GM21381 (cell line): Measurements from ENCODE around the gene PPWD1.
A peak's percentile ranks its signal among the peaks of the same experiment; 100 is the strongest.

ENCODE experiments used
- ATAC-seq: cut with Tn5 transposase; IDR thresholded peaks from one replicate; pipeline ENCODE4 v1.9.1; 2021; ENCODE audit warnings: mild to moderate bottlenecking, moderate library complexity; ENCODE audit not compliant: unreplicated experiment

PPWD1 gene

GRCh38 chr5:65623482-65623881 is 60.4 kb downstream of the PPWD1 start:
- ATAC-seq = no peak

DNA sequence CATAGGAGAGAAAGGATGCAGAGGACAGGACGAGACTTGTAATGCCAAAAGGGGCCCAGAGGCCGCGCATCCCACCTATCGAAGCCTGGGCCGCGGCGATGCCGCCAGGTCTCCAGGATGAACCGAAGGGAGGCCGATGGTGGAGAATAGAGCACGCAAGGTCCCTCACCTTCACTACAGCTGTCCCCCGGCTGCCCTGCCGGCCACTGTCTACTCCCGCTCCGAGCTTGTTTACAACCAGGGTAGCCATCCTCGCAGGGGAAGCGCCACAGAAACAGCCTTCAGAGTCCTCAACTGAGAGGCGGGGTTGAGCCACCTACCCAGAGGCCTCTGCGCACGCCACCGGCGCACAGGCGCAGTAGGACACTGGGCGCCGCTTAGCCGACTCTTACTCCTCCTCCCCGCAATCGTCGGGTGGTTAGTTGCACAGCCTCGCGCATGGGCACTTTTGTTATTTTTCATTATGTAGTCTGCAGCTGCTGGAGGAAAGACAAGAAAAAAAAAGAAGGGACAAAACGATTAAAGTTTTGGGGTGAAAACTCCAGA is 61.0 kb downstream of the PPWD1 start, which contains the start of gene TRIM23:
Gene TRIM23 (minus strand): TSS at position 309 of the 546 bp plus-strand sequence. CDS start 59 bp downstream, at position 250.
- ATAC-seq = peak; percentile 93

DNA sequence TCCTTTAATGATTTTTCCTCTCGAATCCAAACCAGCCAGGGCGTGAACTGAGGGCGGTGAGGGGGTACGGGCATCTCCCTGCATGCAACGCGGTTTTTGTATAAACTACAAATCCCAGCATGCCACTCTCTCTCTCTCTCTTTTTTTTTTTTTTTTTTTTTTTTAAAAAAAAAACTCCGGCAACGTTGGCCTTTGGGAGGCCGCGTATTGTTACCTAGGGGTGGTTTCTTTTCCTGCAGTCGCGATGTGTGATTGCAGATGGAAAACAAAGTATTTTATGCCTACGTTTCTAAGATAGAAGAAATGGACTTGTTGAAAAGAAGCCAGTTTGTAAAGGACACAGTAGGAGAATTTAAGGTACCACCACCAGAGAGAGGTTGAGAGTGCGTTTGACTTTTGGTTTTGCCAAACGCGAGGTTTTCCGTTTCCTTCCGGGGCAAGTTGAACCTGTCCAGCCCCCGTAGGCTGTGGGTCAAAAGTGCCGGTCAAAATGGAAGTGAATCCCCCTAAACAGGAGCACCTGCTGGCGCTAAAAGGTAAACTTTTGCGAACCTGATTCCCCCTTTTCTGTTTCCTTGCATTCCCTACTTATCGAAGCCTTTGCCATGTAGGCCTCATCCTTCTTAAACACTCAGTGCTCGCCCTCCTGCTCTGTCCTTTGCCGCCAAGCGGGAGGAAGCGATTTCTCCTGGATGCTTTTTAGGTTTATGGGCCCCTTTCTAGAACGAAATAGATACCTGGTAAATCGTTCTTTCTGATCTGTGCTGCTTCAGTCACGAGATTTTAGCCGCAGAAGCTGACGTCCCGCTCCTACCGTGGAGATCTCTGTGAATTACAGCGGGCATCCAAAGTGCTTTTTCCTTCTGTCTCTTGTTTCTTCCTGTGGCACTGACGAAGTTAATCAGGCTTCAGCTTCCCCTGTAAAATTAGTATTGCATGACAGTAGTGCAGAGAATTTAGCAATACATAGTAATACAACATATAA is 61.8 kb downstream of the PPWD1 start, which contains the start of the genes SHLD3 and TRAPPC13:
Gene SHLD3 (plus strand): TSS at position 457 of the 985 bp plus-strand sequence. CDS start 4,561 bp downstream, outside the sequence.
Gene TRAPPC13 (plus strand): TSS at position 457 of the 985 bp plus-strand sequence. CDS start 34 bp downstream, at position 491.
- peak; percentile 72 for ATAC-seq

- no peak for ATAC-seq
Measured at GRCh38 chr5:65625743-65626142, 62.6 kb downstream of the PPWD1 start.

- ATAC-seq = no peak
Measured at GRCh38 chr5:65630981-65631380, 67.9 kb downstream of the PPWD1 start.
